ENCODE data around the gene AHNAK.
"Not testable (repeated sequence)": the region's sequence is repeated elsewhere in the genome, so short reads cannot be mapped to it uniquely, and the experiment has no call there.

- TF ChIP-seq CTCF (IDR thresholded peaks at IDR 0.05; ENCODE audit: extremely low read depth in 1 of 2, insufficient read depth in 1 of 2, low read depth in 1 of 2, low read length in 2 of 2); POLR2A (IDR thresholded peaks at IDR 0.05; ENCODE audit: low read depth, low read length); POLR2AphosphoS5 (IDR thresholded peaks at IDR 0.05; ENCODE audit: insufficient read depth, low read depth, low read length); GATA2 (IDR thresholded peaks at IDR 0.05; ENCODE audit: insufficient read depth, insufficient read length, low read depth, low read length): not testable (repeated sequence)
Observed at GRCh38 chr11:62585356-62585755, 38.8 kb upstream of the AHNAK start.
